ENCODE measurements around the gene IMPA2.
"Not testable (repeated sequence)": the region's sequence is repeated elsewhere in the genome, so short reads cannot be mapped to it uniquely, and the experiment has no call there.

IMPA2 gene

DNA sequence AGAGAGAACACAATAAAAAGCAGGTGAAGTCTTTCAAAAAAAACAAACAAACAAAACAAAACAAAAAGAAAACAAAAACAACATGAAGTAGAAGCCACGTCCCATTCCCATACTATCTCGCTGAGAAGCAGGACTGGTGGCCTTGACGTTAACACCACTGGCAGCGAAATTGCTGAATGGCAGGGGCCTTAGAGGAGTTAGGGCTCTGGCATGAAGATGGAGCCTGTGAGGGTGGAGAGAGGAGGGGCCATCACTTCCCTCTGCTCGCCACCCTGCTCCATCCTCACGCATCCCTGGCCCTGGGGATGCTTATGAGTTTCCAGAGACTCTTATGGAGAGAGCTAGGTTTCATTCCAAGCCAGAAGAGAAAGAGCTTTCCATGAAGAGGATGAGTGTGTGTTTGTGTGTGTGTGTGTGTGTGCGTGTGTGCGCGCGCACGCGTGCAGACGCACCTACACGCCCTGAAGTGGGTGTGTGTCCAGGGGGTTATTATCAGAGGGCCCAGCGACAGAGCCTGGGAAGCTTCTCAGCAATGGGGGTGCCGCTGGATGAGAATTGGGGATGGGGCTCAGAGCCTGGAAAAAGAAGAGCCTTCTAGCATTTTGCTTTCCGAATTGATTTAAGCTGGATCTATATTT is 20.4 kb upstream of the IMPA2 start:
- DNase-seq, result no peak

DNA sequence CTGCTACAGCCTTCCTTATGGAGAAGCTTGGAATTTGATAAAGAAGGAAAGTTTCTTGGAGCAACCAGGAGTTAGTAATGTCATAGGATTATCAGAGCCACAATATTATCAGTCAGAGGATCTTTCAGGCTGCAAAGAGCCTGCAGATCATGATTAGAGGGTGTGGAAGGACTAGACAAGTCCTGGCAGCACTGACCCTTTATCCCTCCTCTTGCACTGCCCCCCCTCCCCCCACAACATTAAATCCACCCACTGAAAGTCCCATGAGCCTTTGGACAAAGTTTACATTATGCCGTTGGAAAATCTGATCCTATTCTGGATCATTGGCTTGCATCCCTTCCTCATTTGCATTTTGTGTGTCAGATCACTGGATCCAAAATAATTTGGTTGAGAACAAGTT is 18.7 kb upstream of the IMPA2 start:
- DNase-seq, result no peak

DNA sequence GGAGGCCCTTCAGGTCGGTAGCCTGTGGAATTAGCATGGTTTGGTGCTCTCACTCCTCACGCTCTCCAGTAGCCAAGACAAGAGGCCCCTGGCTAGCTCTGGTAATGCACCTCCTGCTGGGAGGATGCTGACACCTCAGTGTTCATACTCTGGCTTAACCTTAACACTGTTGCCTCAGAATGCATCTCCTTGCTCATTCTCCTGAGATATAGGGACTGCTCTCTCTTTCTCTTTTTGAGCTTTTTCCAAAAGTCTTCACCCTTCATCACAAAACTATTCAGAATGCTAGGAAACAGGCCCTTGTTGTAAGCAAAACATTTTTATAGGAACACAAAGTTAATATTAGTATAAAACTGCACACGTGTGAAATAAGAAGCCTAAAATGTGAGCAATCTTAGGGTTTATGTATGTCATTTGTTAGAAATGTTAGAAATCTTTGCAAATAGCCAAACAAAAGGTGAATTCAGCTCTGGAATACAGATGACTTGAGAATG is 17.3 kb upstream of the IMPA2 start:
- DNase-seq, result no peak

DNA sequence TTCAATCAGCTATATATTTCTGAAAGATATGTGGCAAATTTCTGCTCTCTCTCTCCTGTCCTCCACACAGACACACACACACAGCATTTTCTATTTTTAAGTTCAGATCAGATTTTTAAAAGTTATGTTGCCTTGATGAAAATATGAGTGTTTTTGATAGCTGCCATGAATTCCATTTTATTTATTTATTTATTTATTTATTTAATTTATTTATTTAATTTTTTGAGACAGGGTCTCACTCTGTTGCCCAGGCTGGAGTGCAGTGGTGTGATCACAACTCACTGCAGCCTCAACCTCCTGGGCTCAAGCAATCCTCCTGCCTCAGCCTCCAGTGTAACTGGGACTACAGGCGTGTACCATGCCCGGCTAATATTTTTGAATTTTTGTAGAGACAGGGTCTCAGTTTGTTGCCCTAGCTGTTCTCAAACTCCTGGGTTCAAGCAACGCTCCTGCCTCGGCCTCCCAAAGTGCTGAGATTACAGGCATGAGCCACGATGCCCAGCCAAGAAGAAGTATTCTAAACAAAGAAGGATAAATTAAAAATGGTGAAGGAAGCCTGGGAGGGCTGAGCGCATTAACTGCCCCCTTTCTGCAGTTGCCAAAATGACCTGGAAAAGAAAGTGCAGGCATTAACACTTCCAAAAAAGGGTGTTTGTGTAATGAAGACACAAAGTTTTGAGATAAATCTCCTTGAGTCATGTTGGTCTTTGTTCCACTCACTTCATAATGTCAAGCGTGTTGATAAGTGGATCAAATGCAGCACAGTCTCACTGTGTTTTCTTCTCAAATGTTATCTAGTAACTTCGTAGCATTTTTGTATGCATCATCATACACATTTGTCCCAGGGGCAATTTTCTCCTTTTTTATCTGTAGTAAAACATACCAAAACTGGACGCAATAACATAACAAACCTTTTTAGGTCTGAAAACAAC is 11.1 kb upstream of the IMPA2 start:
- no peak for DNase-seq

DNA sequence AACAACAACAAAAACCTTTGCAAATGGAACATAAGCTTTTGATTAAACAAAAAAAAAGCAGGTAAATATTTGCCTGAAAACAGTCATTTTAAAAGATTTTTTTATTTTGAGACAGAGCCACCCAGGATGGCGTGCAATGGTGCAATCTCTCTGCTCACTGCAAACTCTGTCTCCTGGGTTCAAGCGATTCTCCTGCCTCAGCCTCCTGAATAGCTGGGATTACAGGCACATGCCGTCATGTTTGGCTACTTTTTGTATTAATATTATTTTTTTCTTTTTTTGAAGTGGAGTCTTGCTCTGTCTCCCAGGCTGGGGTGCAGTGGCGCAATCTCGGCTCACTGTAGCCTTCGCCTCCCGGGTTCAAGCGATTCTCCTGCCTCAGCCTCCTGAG is 10.5 kb upstream of the IMPA2 start:
- not testable (repeated sequence) for DNase-seq

DNA sequence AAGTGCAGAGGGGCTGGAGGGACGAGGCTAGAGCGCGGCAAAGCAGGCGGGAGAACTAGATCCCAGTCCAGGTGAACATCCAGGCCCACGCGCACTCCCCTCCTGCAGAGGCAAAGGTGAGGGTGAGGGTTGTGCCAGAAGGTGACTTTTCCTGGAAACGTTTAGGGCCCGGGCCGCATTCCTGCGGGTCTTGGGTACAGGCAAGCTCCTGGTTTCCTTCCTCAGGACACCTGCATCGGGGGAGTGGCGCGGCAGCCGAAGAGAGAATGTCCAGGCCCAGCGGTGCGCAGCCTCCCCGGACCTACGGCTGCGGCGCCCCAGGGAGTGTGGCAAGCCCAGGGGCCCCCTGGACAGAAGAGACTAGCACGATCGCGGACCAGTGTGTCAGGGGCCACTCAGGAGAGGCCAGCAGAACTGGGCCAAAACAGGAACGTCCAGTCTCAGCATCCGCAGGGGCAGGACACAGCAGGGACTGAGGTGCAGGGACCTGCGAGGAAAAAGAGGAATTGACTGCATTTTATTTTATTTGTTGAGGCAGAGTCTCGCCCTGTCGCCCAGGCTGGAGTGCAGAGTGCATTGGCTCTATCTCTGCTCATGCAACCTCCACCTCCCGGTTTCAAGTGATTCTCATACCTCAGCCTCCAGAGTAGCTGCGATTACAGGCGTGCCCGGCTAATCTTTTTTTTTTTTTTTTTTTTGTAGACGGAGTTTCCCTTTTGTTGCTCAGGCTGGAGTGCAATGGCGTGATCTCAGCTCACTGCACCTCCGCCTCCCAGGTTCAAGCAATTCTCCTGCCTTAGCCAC is 8.7 kb upstream of the IMPA2 start:
- DNase-seq, result no peak

DNA sequence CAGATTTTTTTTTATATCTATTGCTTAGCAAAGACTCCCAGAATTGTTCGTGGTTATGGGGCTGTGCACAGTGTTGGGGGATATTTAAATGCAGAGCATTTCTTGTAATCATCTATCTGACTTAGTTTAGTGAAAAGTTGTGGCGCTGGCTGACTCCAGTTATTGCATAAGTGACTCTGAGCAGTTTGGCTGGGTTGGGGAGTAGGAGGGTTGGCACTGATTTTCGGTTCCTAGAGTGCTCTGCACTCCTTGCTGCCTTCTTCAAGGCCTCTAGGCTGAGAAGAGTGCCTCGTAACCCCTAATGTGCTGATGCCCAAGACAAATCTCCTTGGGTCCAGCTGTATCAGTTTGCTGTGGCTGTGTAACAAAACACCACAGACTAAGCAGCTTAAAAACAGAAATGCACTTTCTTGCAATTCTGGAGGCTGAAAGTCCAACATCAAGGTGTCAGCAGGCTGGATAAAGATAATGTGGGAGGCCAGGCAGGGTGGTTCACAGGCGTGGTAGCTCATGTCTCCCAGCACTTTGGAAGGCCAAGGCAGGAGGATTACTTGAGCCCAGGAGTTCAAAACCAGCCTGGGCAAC is 6.5 kb upstream of the IMPA2 start:
- DNase-seq, result no peak

DNA sequence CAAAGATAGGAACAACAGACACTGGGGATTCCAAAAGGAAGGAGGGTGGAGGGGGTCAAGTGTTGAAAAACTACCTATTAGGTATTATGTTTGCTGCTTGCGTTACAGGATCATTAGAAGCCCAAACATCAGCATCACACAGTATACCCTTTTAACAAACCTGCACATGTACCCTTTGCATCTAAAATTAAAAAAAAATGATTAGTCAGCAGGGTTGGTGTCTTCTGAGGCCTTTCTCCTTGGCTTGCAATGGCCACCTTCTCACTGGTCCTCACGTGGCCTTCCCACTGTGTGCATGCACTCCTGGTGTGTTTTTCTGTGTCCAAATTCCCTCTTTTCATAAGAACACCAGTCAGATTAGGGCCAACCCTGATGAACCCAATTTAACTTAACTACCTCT is 5.6 kb upstream of the IMPA2 start:
- DNase-seq, result no peak

DNA sequence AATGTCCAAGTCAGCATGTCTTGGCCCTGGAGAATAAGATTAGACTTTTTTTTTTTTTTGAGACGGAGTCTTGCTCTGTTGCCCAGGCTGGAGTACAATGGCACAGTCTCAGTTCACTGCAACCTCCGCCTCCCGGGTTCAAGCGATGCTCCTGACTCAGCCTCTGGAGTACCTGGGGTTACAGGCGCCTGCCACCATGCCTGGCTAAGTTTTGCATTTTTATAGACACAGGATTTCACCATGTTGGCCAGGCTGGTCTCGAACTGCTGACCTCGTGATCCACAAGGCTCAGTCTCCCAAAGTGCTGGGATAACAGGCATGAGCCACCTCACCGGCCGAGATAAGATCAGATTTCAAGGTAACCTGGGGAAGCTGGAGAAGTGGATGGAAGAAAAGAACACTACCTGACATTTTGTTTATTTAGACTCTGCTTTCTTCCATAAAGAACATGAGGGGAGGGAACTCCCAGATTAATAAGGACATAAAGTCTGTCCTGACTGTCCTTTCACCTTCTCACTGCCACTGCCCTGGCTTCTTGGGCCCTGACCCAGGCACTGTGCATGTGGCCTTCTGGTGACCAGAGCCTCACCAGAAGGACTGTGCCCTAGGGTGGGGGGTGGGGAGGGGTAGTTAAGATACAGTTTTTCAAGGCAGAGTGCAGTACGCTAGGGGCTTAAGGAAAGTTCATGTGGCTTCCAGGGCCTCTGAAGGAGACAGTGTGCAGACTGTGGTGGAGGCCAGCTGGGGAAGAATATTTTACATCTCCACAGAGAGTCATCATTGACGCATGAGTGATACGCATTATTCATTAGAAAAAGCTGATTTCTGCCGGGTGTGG is 4.8 kb upstream of the IMPA2 start:
- DNase-seq, result no peak

DNA sequence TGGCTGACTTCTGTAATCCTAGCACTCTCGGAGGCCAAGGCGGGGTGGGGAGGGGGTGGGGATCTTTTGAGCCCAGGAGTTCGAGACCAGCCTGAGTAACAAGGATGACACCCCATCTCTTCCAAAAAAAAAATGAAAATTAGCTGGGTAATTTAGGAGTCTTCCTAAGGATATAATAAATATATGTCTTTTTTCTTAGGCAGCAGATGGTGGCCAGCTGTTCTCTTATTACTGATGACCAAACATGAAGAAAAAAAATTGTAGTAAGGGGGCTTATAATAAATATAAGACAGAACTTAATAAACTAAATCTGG is 4.2 kb upstream of the IMPA2 start:
- DNase-seq, result no peak

DNA sequence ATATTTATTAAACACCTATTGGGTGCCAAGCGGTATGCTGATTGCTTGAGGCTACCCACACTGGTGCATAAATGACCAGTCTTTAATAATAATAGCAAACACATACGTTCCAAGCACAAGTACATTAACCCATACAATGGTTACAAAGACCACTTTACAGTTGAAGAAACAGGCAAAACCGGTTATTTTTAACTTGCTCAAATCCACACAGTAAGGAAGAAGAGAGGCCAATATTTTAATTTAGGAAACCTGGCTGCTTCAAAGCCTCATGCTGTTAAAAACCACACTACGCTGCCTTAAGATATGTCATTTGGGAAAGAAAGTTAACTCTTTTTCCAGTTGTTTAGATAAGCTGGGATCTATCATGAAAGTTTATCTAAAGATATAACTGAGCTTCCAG is 2.4 kb upstream of the IMPA2 start:
- no peak for DNase-seq

DNA sequence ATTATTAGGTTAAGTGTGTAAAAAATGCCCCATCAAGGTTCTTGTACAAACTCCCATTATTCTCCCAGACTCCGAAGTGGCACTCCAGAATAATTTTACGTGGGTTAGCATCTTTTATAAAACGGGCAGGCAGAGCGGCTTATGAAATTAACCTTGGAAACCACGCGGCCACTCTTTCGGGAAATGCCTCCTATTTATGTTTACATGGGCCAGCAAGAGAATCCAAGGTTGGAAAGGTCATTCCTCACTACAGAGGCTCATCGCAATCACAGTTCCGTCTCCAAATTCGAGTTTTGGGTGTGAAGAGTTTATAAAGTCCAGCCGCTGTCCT is 1.2 kb upstream of the IMPA2 start:
- DNase-seq, result no peak

DNA sequence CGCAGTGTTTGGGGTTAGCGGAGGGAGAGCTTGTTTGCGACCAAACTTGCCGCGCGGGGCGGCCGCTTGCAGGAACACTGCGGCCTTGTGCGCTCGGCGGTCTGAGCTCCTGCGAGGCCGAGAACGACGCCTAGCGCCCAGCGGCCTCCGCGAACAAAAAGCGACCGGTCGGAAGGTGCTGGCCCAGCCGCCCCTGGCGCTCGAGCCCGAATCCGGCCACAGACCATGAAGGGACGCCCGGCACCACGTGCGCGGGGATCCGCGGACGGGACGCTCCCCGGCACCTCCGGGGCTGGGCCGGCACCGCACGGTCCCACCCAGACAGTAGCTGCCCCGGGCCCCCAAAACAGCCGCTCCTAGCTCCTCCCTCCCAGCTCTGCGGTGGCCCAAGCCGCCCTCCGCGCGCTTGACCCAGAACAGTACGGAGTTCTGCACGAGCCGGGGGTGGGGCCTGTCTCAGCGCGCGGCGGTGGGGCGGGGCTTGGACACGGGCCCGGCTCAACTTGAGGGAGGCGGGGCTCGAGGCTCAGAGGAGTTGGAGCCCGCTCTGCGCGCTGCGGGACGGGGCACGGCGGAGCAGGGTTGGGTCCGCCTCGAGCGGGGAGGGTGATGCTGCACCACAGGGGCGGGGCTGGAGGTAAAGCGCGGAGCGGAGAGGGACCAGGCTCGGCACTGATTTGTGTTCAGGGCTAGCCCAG is 664 bp upstream of the IMPA2 start:
- DNase-seq, result peak in 54 of 56 donors; percentile 38 to 99 (median 83)

DNA sequence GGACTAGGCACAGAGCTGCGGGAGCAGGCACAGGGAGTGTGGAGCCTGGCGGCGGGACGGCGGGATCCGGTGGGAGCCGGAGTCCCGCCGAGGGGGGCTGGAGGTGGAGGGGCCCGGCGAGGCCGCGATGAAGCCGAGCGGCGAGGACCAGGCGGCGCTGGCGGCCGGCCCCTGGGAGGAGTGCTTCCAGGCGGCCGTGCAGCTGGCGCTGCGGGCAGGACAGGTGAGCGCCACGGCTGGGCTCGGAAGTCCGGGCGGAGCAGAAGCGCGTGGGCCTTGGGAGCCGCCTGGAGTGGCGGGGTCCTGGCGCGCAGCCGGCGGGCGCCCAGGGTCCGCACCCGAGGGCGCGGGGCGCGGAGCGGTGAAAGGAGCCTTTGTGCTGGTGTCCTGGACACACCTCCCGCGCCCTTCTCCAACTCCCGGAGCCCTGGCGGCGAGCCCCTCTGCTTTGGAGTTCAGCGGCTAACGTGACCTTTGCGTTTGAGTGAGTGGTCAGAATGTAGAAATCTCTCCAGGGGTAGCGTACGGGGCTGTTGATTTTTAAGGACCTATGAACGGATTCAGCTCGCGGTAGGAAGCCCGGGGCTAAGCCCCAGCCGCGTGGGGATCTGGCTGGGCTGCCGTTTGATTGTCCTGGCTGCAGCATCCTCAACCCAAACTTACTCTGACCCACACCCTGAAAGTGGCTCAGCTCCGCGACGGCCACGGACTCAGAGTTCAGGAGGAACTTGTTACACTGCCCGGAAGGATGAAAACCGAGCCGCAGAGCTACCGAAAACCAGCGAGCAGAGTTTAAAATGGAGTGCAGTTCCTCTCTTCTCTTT is 448 bp downstream of the IMPA2 start:
- peak in 8 of 56 donors; percentile 6 to 43 (median 22) for DNase-seq

DNA sequence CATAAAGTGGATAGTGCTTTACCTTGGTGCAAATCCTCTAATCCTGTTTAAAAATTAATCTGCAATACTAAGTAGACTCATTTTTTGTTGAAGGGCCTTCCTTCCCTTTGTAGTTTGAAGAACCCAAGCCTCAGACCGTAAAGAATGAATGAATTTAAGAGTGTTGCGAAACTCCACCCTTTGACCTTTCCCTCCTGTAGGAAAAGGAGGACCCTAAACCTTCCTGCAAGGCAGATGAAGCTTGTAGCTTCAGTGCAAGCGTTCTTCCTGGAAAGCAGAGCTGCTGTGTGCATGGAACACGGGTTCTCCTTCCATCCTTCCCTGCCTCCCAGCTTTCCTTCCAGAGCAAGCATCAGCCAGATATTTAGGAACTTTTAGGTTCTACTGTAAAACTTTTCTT is 1.7 kb downstream of the IMPA2 start:
- DNase-seq, result no peak

DNA sequence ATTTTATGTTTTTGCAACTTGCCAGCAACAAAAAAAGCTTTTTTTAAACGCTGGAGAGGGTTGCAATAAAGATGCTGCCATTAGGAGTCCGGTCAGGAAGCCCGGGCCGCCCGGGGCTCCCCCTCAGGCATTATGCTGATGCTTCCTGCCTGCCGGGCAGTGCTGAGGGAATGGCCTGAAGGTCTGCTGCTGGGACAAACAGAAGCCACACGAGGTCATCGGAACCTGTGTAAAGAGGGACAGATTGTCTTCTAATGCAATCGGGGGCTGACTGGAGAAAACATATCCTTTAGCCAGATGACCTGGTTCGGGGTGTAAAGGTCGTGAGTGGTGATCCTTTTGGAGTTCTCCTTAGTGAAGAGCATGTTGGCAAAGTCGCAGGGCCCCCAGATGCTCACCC is 2.3 kb downstream of the IMPA2 start:
- DNase-seq, result peak in 1 of 56 donors; percentile 21

DNA sequence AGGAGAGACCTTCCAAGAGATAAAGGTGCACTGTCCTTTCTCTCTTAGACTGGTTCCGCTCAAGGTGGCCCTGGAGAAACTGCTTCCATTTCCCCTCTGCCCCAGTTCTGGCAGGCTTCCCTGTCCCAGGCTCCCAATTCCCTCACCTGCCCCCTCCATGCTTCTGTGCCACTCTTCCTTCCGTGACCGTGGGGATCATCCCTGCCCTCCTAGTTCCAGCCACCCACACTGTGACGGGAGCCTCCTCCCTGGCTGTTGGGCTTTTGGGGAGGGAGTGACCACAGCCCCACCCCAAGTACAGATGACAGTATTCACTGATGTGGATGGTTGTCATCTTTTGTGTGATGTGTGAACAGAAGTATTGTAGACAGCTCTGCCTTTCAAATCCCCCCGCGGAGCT is 2.8 kb downstream of the IMPA2 start:
- DNase-seq, result no peak

DNA sequence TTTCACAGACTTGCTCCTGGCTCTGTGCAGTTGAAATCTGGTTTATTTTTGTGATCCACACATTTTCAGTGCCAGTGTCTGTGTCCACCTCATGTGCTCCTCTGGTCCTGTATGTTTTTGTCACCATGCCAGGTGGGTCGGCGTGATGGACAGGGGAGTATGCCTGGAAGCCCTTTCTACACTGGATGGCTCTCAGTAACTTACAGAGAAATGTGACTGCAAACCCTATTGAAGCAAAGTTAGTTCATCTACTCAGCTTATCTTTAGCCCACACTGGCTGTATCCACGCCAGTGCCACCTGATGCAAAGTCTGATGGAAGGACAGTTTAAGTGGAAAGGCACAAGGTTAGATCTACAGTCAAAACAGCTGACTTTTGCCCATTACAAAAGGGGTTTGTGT is 4.3 kb downstream of the IMPA2 start:
- DNase-seq, result no peak

DNA sequence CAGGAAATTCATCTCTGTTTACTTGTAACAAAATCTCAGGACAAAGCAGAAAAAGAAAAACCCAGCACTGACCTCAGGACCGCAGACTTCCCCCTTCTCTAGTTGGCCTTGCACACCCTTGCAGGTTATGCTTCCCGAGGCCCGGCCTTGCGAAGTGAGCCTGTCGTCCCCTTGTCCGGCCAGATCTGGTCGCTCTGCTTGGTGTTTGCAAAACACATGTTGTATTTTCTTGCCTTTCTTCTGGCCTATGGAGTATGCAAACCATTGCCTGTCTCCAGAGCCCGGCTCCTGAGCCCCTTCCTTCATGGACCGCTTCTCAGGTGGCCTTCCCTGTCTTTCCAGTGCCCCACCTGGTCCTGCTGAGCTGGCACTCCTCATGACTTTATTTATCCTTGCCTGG is 4.8 kb downstream of the IMPA2 start:
- DNase-seq, result no peak

All from amygdala (tissue), 56 donors.